ENCODE measurements around the gene ZGPAT. TPM values are rescaled to one million over a fixed set of nuclear protein-coding genes. Genes with fewer than 3 reads are reported as not detected.
"Not testable (repeated sequence)": the region's sequence is repeated elsewhere in the genome, so short reads cannot be mapped to it uniquely, and the experiment has no call there.

The ZGPAT gene
- total and polyA plus RNA-seq, 2 of the 4 experiments (the other 2 are of a cell fraction) = 13.4 to 20.2 TPM

GRCh38 chr20:63776875-63777274 lies 69.0 kb downstream of the ZGPAT start:
- H3K27me3 ChIP-seq (ENCODE audit: control insufficient read depth, insufficient read depth, low read length); H3K18ac ChIP-seq (ENCODE audit: low read depth, low read length); H3K4me2 ChIP-seq (ENCODE audit: low read depth, low read length); H3K4me1 ChIP-seq (ENCODE audit: control insufficient read depth, insufficient read depth, low read length); H3K56ac ChIP-seq (ENCODE audit: extremely low read depth, insufficient read depth, low read length); H3K27ac ChIP-seq (ENCODE audit: insufficient read depth, low read length); dilution Hi-C loops (cut with HindIII; ENCODE audit: low sequenced_read_pairs, unreplicated experiment); ATAC-seq (ENCODE audit: low read depth); H3K4ac ChIP-seq (ENCODE audit: low read depth, low read length); H3K9me1 ChIP-seq (ENCODE audit: insufficient read depth, low read length); H2BK5ac ChIP-seq (ENCODE audit: low read depth, low read length, poor library complexity, severe bottlenecking); H2AK5ac ChIP-seq (ENCODE audit: low read depth, low read length); H4K91ac ChIP-seq (ENCODE audit: insufficient read depth, low read depth, low read length); H3K23ac ChIP-seq (ENCODE audit: low read depth, low read length); in situ Hi-C loops (cut with MboI; ENCODE audit: low sequenced_read_pairs); H4K8ac ChIP-seq (ENCODE audit: low read depth in 2 of 2, low read length in 2 of 2); H2AFZ ChIP-seq (replicated peaks; ENCODE audit: low read length, poor library complexity); DNase-seq; H2BK15ac ChIP-seq (ENCODE audit: low read depth, low read length); H2AK9ac ChIP-seq (replicated peaks; ENCODE audit: low read depth, low read length, poor library complexity); H3K9me3 ChIP-seq (ENCODE audit: control insufficient read depth, insufficient read depth, low read length); H2BK20ac ChIP-seq (ENCODE audit: low read depth, low read length); H3K9ac ChIP-seq (ENCODE audit: low read depth, low read length); BruUV-seq (replicated peaks); H3K14ac ChIP-seq (replicated peaks; ENCODE audit: low read depth, low read length); H3K4me3 ChIP-seq (ENCODE audit: insufficient read depth, low read depth, low read length); H4K5ac ChIP-seq (ENCODE audit: low read depth, low read length); H3K36me3 ChIP-seq (ENCODE audit: control insufficient read depth, insufficient read depth, low read length); H2BK120ac ChIP-seq (ENCODE audit: low read depth, low read length); POLR2A ChIA-PET (ENCODE audit: unreplicated experiment); CTCF ChIA-PET: not testable (repeated sequence)
- intact Hi-C loops (cut with micrococcal nuclease) = loop anchor here (5.0 kb wide), 1 partner anchor 195 kb away; no protein-coding TSS in a partner anchor
- Histone ChIP-seq H4K20me1 (ENCODE audit: insufficient read depth, low read length) (peaks cover 25% of the 10 kb centered on the region), H3K79me1 (ENCODE audit: low read depth in 1 of 2, low read length in 2 of 2) (peaks cover 14 to 54% of the 10 kb centered on the region in 2 experiments)
- 83% methylated on average over 3 of the region's 23 CpGs; no CpG with 5 or more reads in 1 of the 2 experiments for WGBS, 2 experiments (ENCODE audit: extremely low coverage in 2 of 2, insufficient read length in 1 of 2)

Data from IMR-90 (cell line).